ENCODE measurements around the gene RFX3.
A peak's percentile ranks its signal among the peaks of the same experiment; 100 is the strongest.

The RFX3 gene

DNA sequence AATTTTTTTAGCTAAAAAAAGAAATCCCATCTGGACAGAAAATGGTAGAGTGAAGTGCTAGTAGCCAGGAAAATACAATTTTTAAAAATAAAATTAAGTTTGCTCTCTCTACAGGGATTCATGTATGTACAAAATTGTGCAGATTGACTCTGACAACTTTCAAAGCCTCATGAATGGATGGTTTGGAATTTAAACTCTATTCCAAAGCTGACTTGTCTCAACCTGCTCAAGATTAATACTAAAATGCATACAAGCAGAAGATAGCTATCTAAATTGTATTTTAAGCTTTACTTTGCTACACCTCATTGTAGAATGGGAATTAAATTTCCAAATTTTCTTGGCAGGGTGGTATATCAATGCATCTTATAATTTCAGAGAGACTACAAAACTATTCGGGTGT lies 257.6 kb downstream of the RFX3 start:
- no peak for DNase-seq

DNA sequence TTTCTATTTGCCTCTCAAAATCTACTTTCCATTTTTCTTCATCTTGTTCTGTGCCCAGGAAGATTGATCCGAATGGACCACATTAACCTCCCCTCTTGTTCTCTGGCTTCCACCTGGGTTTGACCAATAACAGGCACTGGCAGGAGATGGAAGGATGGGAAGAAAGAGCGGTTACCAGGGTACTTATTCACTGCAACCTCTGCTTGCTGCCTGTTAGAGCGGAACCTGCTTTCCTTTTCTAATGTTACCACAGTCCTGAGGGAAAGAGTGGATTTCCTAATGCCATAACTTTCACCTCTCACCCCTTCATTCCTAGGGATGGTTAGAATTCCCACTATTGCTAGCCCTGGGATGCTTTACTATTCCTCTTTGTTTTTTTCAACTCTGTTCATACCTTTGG lies 262.1 kb downstream of the RFX3 start:
- no peak for DNase-seq

DNA sequence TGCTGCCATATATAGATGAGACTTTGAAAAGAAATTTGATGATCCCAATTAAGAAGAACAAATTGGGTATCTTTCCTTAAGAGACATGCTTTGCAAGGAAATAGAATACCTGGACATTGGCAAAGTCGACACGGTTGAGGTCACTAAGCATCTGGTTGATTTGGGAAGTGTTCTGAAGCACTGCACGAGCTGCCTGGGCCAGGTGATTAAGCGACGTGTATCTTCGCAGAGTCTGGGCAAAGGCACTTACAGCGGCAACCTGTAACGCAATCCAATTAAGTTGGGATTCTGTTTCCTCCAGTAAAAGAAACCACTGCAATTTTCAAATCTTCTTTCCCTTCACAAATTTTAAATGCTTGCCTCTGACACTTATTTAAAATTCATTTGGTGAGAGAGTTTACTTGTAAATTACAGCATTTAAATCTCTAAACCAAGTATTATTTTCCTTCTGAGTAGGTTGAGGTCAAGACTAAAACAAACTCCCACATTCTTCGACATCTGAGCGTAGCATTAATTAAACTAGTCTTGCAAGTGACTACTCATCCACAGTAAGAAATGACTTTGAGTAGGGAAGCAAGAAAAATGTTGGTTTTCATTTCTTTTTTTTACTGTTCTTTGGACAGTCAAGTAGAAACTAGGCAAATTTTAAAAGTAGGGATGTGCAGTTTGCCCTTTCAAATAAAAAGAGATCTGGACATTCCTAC lies 262.8 kb downstream of the RFX3 start:
- DNase-seq = no peak

DNA sequence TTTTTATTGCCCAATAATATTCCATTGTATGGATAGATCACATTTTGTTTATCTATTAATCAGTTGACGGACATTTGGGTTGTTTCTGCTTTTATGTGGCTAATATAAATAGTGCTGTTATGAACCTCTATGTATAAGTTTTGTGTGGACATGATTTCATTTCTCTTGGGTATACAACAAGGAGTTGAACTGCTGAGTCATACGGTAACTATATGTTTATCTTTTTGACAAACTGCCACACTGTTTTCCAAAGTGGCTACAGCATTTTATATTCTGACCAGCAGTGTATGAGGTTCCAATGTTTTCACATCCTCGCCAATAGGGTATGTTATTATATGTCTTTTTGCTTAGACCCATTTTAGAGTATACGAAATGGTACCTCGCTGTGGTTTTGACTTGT lies 264.3 kb downstream of the RFX3 start:
- no peak for DNase-seq

DNA sequence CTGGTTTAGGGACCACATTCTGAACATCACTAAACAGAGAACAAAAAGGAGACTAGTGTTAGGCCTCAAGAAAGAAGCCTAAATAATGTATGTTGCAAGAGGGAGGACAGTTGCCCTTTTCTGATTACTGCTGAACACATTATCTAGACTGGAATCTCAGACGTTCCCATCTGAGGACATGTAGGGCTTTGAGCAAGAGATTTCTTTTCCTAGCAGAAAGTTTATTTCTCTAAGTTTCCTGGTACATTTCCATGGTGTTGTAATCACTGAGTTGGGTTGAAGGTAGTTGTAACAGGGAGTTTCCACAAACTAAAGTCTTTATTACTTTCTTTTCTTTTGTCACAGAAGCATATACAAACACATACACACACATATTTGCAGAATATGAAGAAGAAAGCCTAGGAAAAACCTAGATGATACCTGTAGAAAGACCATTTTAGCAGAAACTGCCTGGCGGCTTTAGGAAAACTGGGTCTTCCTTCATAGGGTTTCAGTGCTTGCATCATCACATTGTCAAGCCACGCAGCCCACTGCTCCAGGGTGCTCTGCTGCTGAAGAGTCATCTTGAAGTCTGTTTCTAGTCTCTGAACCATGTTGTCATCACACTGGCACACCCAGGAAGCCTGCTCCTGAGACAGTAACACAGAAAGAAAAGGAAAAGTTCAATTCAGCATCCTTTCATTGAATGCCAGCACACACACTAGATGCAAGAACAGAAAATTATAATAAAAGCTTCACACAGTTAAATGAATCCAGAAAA lies 269.1 kb downstream of the RFX3 start:
- DNase-seq = no peak

DNA sequence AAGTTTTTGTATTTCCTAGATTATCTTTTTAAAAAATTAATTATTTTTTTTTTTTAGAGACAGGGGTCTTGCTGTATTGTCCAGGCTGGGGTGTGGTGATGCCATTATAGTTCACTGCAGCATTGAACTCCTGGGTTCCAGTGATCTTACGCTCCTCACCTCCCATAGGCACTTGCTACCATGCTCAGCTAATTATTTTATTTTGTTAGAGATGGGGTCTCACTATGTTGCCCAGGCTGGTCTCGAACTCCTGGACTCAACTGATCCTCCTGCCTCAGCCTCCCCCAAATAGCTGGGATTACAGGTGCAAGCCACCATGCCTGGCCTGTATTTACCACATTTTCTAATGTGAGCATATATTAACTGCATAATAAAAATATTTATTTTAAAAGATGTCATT lies 274.5 kb downstream of the RFX3 start:
- no peak for DNase-seq

DNA sequence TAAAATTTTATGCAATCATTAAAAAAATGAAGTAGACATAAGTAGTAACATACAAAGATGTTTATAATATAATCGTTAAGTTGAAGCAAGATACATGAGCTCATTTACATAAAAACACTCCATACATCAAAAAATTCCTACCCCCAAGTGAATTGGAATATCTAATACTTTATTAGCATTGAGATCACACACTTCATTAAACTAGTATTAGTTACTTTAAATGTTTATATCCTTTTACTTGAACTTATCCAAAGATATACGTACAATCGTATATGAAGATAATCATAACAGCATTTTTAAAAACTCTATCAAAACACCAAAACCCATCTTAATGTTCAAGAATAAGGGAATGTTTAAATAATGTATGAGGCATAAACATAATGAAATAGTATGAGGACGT lies 275.1 kb downstream of the RFX3 start:
- no peak for DNase-seq

DNA sequence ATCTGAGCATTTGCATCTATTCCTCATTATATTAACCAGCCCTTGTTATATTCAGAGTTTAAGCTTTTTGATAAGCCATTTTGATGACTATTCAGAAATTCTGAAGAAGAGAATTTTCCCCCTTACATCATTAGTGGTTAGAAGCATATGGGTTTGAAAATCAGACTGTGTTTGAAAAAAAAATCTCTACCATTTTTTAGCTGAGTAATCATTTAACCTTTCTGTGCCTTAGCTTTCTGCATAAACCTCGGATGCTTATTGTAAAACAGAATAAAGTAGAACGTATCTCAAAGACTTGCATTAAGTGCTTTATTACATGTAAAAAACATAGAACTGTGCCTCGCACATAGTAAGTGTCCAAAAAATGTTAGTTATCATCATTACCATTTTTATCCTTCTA lies 278.6 kb downstream of the RFX3 start:
- no peak for DNase-seq

DNA sequence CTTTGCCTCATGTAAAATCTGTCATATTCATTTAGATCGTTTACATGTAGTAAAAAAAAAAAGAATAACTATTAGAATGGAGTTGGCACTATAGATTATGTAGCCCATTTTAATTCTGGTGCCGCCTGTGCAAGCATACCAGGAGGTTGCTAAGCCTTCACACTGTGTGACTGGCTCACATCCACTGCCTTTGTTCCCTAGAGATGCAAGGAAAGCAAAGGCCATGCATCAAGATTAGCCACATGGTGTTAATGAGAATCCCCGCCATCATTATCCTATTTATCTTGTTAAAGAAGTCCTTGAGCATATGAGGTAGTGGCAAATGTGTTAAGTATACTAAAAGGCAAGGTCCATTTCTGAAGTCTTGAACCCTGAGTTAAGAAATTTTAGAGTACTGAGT lies 279.6 kb downstream of the RFX3 start:
- no peak for DNase-seq

DNA sequence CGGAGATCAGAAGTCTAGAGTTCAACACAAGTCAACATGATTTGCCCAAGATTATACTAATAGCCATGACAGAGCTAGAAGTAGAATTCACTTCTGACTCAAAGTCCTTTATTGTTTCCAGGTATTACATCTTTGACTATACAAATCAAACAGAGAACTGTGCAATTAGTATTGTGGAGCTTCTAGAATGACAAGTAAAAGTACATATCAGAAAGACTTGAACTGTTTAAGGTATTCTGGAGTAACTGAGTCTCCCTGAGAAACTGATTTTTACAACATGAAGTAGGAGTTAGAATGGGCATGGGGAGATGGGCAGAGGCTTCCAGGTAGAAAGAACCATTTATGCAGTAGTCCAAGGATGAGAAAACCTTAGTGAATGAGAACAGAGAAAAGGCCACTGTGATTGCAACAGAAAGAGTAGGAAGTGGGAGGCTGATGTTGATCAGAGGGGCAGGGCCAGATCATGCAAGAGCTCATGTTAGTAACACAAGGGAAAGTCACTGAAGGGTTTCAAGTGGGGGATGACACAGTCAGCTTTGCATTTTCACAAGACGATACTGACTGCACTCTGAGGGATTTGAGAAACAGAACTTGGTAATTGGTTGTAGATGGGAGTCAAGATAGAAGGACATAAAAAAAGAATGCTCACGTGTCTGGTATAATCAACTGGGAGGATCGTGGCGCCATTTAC lies 280.7 kb downstream of the RFX3 start:
- no peak for DNase-seq

DNA sequence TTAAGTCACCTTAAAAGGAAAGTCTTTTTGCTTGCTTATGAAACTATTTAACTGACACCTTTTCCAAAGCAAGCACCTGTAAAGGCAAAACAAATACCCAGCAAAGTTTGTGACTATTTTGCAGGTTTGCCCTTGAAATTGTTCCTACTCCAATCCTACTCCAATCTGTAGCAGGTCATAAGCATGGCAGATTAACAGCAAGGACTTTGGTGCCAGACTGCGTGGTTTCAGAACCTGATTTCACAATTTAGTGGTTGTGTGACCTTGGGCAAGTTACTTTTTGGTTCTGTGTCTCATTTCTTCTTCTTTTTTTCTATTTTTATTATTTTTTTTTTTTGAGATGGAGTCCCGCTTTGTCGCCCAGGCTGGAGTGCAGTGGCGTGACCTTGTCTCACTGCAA lies 282.1 kb downstream of the RFX3 start:
- DNase-seq = no peak

DNA sequence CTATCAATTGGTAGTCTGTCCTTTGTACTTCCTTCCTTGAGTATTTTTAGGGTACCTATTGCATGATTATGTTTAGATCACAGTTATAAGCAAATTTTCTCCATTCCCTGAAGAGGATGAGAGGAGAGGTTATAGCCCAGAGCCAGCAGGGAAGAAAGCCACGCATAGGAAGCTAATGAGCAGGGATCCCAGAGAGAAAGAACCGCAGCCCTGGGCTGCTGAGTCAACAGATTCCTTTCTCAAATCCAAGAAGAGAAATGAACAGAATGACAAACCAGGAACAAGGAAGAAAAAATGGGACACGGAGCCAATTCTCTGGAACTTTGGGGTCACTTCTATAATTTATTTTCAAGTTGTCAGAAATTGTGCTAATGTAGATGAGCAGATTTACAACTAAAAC lies 284.5 kb downstream of the RFX3 start:
- no peak for DNase-seq

DNA sequence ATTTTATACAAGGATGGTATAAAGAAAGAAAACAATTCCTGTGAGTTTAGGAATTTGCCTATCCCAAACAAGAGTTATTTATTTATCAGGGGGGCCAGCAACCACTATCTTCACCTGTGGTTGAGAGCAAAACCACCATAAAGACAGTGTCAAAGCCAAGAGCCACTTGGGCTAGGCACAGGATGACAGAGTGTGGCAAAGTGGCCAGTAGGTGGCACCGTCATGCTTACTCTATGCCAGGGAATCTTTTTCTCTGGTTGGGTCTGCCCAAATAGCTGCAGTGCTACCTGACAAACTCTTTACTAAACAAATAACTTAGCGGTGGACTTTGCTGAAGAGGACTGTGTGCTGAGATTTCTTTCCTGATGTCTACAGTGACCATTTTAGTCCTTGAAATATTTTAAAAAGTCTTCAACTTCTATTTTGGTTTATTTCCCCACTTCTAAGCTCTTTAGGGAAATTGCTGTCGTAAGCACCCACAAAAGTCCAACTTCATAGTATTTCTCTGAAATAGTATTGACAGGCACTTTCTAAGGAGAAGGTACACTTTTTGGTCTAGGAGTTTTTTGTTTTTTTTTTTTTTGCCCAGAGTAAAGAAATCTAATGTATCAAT lies 285.0 kb downstream of the RFX3 start:
- peak; percentile 21 for DNase-seq

DNA sequence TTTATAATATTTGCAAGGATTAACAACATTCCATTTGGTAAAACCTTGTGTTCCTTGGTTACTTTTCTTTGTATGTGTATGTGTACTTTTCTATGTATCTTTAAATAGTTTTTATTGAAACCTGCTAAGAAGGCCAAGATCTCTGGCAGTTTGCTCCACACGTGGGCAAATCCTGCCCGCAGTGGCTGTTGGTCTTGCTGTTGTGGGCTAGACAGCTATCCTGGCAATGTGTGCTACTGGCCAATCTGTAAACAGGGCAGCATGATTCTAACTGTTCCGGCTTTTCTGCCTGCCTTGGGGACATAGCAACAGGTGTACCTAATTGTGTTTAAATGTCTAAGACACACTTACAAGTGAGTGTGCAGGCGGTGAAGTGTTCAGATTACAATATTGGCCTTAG lies 286.6 kb downstream of the RFX3 start:
- DNase-seq = no peak

DNA sequence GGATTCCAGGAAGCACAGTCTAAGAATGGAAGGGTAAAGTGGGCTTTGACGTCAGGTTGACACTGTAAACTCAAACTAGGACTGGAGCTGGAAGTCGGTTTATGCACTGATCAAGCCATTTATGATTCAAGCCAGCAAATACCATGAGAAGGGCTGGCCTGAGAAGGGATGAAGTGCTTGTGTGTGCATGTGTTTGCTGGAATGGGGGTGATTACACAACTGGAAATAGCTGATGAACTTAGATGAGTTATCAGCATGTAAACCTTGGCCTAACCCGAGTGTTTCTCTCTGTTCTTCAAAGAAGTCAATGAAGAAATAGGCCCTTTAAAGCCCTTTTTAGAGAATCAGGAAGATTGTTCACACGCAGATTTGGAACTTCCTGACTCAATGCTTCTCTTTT lies 287.6 kb downstream of the RFX3 start:
- DNase-seq = no peak

DNA sequence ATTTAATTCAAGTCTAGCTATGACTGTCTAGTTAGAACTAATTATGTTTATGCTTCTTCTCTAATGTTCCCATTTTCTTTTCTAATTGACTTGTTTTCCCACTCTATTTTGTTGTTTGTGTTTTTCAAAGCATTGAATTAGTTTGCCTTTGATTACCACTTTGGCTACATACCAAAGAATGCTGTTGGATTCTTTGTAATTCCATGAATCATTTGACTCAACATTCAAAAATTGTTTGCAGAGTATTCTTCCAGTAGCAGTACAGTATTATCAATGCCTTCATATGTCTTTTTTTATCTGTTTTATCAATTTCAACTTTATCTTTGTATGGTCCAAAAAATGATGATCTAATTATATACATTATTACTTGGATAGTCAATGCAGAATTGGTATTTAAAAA lies 288.7 kb downstream of the RFX3 start:
- DNase-seq = no peak

DNA sequence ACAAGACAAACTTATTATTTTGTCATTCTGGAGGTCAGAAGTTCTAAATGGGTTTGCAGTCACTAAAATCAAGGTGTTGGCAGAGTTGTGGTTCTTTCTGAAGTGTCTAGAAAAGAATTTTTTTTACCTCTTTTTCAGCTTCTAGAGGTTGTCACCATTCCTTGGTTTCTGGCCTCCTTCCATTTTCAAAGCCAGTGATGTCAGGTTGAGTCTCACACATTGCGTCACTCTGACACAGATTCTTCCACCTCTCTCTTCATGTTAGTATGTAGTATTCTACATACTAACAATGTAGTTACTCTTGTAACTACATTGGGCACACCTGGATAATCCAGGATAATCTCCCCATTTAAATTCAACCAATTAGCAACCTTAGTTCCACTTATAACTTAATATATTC lies 290.3 kb downstream of the RFX3 start:
- no peak for DNase-seq

DNA sequence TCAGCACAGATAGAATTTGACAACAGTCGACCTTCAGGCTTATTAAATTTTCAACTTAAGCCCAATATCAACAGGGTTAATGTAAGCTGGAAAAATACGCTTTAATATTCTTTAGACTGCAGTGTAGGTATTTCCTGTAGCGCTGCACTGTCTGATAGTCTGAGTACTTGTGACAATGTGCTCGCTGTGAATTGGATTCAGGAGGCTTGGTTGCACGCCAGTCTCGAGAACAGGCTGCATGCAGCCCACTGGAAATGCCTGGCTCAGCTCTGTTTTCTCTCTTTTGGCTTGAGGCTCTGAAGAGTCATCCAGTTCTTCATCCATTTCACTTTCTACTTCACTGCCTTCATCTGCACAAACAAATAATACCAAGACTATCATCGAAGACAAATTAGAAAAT lies 300.9 kb downstream of the RFX3 start:
- no peak for DNase-seq

DNA sequence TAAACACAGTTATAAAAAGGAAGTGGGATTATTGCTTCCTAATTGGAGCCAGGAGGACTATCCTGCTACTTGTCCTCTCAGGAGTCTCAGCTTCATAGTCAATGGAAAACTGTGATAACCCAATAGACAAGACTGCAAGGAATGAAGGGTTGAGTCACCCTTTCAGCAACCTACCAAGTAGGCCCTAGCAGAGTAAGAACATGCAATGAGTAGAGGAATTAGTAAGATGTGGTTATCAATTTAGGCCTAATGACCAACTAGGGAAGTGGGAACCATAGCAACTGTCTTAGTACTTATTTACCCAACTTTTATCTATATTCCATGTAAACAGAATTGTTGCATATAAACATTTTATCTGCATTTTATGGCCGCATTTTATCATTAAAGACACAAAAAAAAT lies 310.1 kb downstream of the RFX3 start:
- no peak for DNase-seq

DNA sequence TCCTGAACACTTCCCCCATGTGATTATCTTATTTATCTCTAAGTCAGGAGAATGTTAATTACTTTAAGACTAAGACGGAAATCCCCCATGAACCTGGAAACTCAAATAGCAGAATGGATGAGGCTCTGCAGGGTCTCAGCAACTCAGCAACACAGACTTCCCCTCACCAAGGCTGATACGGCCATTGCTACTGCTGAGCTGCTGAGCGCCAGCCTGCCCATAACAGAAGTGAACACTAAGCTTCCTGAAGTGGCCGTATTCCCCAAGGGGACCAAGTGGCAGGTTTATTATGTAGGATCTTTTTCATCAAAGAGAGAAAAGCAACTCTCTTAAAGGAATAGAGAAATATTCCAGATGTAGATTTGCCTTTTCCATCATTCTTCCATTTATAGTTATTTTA lies 311.1 kb downstream of the RFX3 start:
- no peak for DNase-seq

DNA sequence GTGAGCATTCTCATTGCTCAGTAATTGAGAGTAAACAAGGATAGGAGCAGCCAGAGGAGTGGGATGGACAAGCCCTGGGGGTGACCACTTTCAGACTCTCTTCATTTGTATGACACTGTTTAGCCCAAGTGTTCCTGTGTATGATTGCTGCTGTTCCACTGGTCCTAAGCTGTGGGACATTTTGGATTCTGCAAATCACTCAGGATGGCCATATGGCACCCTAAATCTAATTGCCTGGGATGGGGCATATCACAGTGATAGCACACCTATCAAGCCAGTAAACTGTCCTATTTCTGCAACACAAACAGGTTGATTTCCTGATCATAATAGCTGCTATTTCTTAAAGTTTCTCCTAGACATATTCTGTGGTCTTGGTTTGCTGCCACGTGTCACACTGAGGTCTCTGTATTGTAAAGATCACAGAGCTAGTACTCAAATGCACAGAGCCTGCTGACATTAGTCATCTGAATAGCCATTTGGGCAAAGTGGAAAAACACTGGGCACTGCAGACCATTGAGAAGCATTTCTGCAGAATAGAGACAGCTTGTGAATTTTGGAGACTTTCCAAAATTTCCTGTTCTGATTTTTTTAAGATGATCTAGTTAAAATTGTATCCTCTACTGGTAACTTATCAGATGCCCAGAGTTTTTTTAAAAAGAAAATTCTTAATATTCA lies 320.2 kb downstream of the RFX3 start:
- DNase-seq = no peak

DNA sequence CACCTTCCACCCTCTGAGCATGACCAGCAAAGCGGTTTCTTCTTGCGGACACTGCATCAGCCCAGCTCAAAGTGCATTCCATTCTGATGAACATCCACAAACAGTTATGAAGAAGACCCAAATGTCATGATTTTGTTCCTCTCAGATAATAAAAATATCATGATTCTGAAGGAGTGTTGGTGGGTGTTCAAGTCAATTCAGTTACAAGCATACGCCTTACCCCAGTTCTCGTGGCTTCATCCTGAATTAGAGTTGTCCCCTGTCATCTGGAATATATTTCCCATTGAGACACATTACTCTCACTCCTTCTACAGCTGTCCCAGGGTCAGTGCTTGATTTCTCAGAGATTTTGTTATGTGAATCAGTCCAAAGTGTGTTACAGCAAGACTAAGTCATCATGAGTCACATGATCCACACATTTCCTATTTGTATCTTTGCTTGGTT lies 325.4 kb downstream of the RFX3 start:
- no peak for DNase-seq

DNA sequence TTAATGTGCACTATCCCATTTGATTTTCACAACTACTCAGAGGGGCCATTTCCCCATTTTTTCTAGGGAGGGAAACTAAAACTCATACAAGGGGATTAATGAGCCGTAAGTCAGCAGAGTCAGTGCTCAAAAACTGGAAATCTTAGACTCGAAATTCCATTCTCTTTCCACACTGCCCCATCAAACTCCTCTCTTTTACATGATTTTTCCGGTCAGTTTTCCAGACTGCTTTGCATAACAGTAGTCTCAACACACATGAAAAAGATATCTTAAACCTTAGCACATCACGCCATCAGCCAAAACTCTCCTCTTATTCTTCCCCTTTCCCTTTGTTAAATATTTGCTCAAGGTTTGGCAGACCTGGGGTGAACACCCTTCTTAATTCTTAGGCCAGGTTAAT lies 332.0 kb downstream of the RFX3 start:
- DNase-seq = no peak
